Left renal cortex interstitium (tissue), 4 donors: ENCODE measurements around the gene SLC1A5. TPM values are rescaled to one million over a fixed set of nuclear protein-coding genes. Genes with fewer than 3 reads are reported as not detected.

Experiments
- DNase-seq, 4 donors: peaks; one replicate each; pipeline ENCODE4 v3.0.0-alpha.2; 2013; ENCODE audit warnings: low read depth in 4 of 4, low spot score in 2 of 4, missing footprints in 1 of 4
- polyA plus RNA-seq, 4 donors: library from polyadenylated mRNA; unstranded; fragments of 120-200 nt; gene quantifications; one replicate each; pipeline ENCODE4 v1.2.1, GENCODE V29; 2013; ENCODE audit not compliant: insufficient read length in 4 of 4

The SLC1A5 gene
- polyA plus RNA-seq, 4 donors, result 39.3 to 47.1 (median 43.0) TPM

- no peak for DNase-seq
Observed at GRCh38 chr19:46728208-46728607, 60.2 kb downstream of the SLC1A5 start.

- no peak for DNase-seq
Observed at GRCh38 chr19:46727757-46728156, 60.6 kb downstream of the SLC1A5 start.

- no peak for DNase-seq
Observed at GRCh38 chr19:46726971-46727501, 61.4 kb downstream of the SLC1A5 start.

- DNase-seq, result no peak
Observed at GRCh38 chr19:46726551-46726950, 61.8 kb downstream of the SLC1A5 start.

- no peak for DNase-seq
Observed at GRCh38 chr19:46725859-46726393, 62.5 kb downstream of the SLC1A5 start.

GRCh38 chr19:46725036-46725820 is 63.2 kb downstream of the SLC1A5 start:
- DNase-seq, result no peak

Other genes with a start within 250 kb of the SLC1A5 start
- 100 to 1,000 TPM; 405 to 493 (median 431) TPM for gene CALM3, start 187.3 kb downstream of the SLC1A5 start, polyA plus RNA-seq
- 1 to 10 TPM; 2.1 to 3.1 (median 2.5) TPM for gene PTGIR, start 163.5 kb downstream of the SLC1A5 start, polyA plus RNA-seq
- 1 to 10 TPM; 1.2 to 7.7 (median 4.1) TPM for gene GNG8, start 152.4 kb downstream of the SLC1A5 start, polyA plus RNA-seq
- 10 to 100 TPM; 24.0 to 33.8 (median 30.0) TPM for gene DACT3, start 127.4 kb downstream of the SLC1A5 start, polyA plus RNA-seq
- gene PRKD2, start 71.5 kb downstream of the SLC1A5 start, polyA plus RNA-seq, result 10 to 100 TPM; 31.1 to 53.7 (median 41.1) TPM
- gene FKRP, start 42.5 kb downstream of the SLC1A5 start, polyA plus RNA-seq, result 10 to 100 TPM; 15.7 to 29.3 (median 26.4) TPM
- 100 to 1,000 TPM in 1 of 4 donors, 10 to 100 TPM in 3; 74.9 to 113 (median 91.5) TPM for gene STRN4, start 42.1 kb downstream of the SLC1A5 start, polyA plus RNA-seq
- 100 to 1,000 TPM in 2 of 4 donors, 10 to 100 TPM in 2; 83.5 to 112 (median 100) TPM for gene AP2S1, start 62.3 kb upstream of the SLC1A5 start, polyA plus RNA-seq
- 10 to 100 TPM; 46.3 to 55.2 (median 48.6) TPM for gene ARHGAP35, start 72.4 kb upstream of the SLC1A5 start, polyA plus RNA-seq
- 1 to 10 TPM; 1.3 to 3.6 (median 2.2) TPM for gene NPAS1, start 231.2 kb upstream of the SLC1A5 start, polyA plus RNA-seq